ENCODE data around the gene RPL15. TPM values are rescaled to one million over a fixed set of nuclear protein-coding genes. Genes with fewer than 3 reads are reported as not detected.

The RPL15 gene
- total RNA-seq, 1 donor from 2014 or later = 1,411 TPM

- Mint-ChIP-seq H3K4me3 (ENCODE audit: unreplicated experiment) (no peak overlapping the region), H3K9me3 (ENCODE audit: low read depth) (no peaks in the 10 kb centered on the region), H3K27ac (ENCODE audit: unreplicated experiment) (no peak overlapping the region), H3K36me3 (ENCODE audit: low read depth) (no peaks in the 10 kb centered on the region), H3K4me1 (ENCODE audit: low read depth) (no peaks in the 10 kb centered on the region), H3K27me3 (ENCODE audit: low read depth) (no peaks in the 10 kb centered on the region)
- DNase-seq (ENCODE audit: low spot score) = no peak
- no peak for TF ChIP-seq CTCF (IDR thresholded peaks at IDR 0.05)
These were observed 15.6 kb downstream of the RPL15 start for GRCh38 chr3:23932571-23932970.

GRCh38 chr3:23934253-23934652, 17.3 kb downstream of the RPL15 start:
- Mint-ChIP-seq H3K27ac (ENCODE audit: unreplicated experiment) (no peak overlapping the region), H3K9me3 (ENCODE audit: low read depth) (no peaks in the 10 kb centered on the region), H3K4me1 (ENCODE audit: low read depth) (no peaks in the 10 kb centered on the region), H3K4me3 (ENCODE audit: unreplicated experiment) (no peak overlapping the region), H3K36me3 (ENCODE audit: low read depth) (no peaks in the 10 kb centered on the region), H3K27me3 (ENCODE audit: low read depth) (no peaks in the 10 kb centered on the region)
- no peak for TF ChIP-seq CTCF (IDR thresholded peaks at IDR 0.05)
- DNase-seq (ENCODE audit: low spot score) = no peak

GRCh38 chr3:23937296-23937695, 20.4 kb downstream of the RPL15 start:
- DNase-seq (ENCODE audit: low spot score) = no peak
- no peaks in the 10 kb centered on the region for H3K4me1 Mint-ChIP-seq (ENCODE audit: low read depth)
- no peaks in the 10 kb centered on the region for H3K36me3 Mint-ChIP-seq (ENCODE audit: low read depth)
- no peaks in the 10 kb centered on the region for H3K9me3 Mint-ChIP-seq (ENCODE audit: low read depth)
- no peak overlapping the region for H3K4me3 Mint-ChIP-seq (ENCODE audit: unreplicated experiment)
- H3K27me3 Mint-ChIP-seq (ENCODE audit: low read depth) = no peaks in the 10 kb centered on the region
- no peak overlapping the region for H3K27ac Mint-ChIP-seq (ENCODE audit: unreplicated experiment)
- TF ChIP-seq CTCF (IDR thresholded peaks at IDR 0.05) = no peak

GRCh38 chr3:23938688-23939087, 21.8 kb downstream of the RPL15 start:
- H3K9me3 Mint-ChIP-seq (ENCODE audit: low read depth) = no peaks in the 10 kb centered on the region
- no peak overlapping the region for H3K27ac Mint-ChIP-seq (ENCODE audit: unreplicated experiment)
- H3K4me3 Mint-ChIP-seq (ENCODE audit: unreplicated experiment) = no peak overlapping the region
- H3K4me1 Mint-ChIP-seq (ENCODE audit: low read depth) = no peaks in the 10 kb centered on the region
- no peak for TF ChIP-seq CTCF (IDR thresholded peaks at IDR 0.05)
- H3K27me3 Mint-ChIP-seq (ENCODE audit: low read depth) = no peaks in the 10 kb centered on the region
- DNase-seq (ENCODE audit: low spot score) = no peak
- H3K36me3 Mint-ChIP-seq (ENCODE audit: low read depth) = no peaks in the 10 kb centered on the region

- no peak for DNase-seq (ENCODE audit: low spot score)
- no peak overlapping the region for H3K27ac Mint-ChIP-seq (ENCODE audit: unreplicated experiment)
- H3K27me3 Mint-ChIP-seq (ENCODE audit: low read depth) = no peaks in the 10 kb centered on the region
- no peaks in the 10 kb centered on the region for H3K36me3 Mint-ChIP-seq (ENCODE audit: low read depth)
- TF ChIP-seq CTCF (IDR thresholded peaks at IDR 0.05) = no peak
- peaks cover 8% of the 10 kb centered on the region for H3K4me1 Mint-ChIP-seq (ENCODE audit: low read depth)
- H3K9me3 Mint-ChIP-seq (ENCODE audit: low read depth) = no peaks in the 10 kb centered on the region
- H3K4me3 Mint-ChIP-seq (ENCODE audit: unreplicated experiment) = no peak overlapping the region
These were observed 23.8 kb downstream of the RPL15 start for GRCh38 chr3:23940775-23941174.

All from chondrocyte (in vitro differentiated cells).